Measurements from ENCODE around the gene EFL1. TPM values are rescaled to one million over a fixed set of nuclear protein-coding genes. Genes with fewer than 3 reads are reported as not detected.
A peak's percentile ranks its signal among the peaks of the same experiment; 100 is the strongest.

The EFL1 gene
- total RNA-seq, 1 donor from 2014 or later: 19.8 TPM

- DNase-seq (ENCODE audit: low read depth in 2 of 2): no peak
Measured at GRCh38 chr15:82126346-82126745, 136.2 kb downstream of the EFL1 start.

DNA sequence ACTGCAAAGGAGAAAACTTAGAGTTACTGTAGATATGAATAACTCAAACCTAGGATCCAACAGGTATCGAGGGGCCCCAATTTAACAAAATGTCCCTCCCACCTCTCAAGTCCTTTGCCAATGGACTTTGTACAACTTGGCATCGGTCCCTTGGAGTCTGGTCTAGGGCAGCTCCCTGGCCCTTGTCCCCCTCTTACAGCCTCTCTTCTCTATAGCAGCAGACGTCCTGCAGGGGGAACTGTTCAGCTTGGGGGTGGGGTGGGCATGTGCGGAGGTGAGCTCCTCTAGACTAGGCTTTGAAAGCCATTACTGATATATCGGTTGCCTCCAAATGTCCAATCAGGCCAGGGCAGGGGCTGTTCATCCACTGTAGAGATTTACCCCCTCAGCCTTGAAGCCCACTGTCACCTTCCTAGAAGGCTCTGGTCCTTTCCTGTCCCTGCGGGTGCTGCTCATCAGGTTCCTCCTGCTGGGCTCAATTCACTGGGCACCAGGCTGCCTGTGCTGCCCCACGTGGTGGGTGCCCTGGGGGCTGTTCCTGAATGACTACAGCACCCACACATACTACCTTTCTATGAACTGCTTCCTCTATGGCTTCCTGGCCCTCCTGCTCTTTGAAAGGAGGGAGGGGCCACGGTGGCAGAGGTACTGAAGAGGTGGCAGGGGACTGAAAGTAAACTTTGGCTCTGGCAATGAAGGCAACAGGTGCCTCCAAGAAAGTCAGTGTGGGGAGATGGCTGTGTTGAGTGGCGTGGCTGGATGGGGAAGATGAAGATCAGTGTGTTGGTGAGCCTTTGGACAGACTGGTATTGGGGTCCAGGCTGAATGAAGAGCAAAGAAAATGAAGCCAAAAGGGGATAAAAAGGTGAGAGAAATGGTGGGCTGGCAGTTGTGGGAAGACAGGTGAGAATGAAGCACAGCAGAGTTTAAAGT is 137.9 kb downstream of the EFL1 start:
- DNase-seq (ENCODE audit: low read depth in 2 of 2): no peak

DNA sequence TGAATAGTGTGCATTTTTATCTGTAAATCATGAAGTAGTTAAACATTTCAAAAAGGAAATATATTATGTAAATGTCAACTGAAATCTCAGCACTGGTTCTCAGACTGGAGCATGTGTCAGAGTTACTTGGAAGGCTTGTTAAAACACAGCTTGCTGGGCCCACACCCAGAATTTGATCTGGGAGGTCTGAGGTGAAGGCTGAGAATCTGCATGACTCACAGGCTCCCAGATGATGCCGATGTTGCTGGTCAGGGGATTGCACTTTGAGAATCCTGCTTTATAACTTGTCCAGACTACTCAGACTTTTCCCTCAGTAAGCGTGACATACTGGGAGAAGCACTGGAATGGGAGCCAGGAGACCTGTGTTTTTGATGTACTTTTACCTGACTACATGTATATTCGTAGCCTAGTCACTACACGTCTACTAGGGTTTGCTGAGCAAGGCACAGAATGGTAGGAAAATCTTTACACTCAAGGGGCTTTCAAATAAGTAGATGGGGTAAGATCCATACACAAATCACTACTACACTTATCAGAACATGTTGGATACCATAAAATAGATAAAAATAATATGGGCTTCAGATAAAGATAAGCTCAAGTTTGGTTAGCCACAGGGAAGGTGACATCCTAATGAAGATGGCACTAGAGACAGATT is 139.7 kb downstream of the EFL1 start:
- peak in 1 of 2 donors; percentile 58 for DNase-seq (ENCODE audit: low read depth in 2 of 2)

GRCh38 chr15:82118040-82118439 is 144.5 kb downstream of the EFL1 start:
- no peak for DNase-seq (ENCODE audit: low read depth in 2 of 2)

GRCh38 chr15:82117296-82117695 is 145.2 kb downstream of the EFL1 start:
- DNase-seq (ENCODE audit: low read depth in 2 of 2): no peak

DNA sequence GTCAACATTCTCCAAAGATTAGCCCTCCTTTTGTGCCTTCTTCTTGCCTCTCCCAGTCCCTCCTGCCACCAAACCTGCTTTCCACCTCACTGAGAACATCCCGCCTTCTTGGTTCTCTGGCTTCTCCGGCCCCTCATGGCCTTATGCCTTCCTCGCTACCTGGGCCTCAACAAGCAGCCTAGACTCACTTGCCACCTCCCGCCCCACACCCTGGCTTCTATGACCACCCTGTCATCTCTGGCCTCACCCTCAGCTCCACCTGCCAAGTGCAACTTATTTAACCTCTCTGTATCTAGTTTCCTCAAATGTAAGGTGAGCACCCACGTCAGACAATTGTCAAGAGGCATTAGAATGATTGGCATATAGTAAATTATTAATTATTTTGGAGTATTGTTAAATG is 147.9 kb downstream of the EFL1 start:
- DNase-seq (ENCODE audit: low read depth in 2 of 2): no peak

- DNase-seq (ENCODE audit: low read depth in 2 of 2): peak in 1 of 2 donors; percentile 55
Measured at GRCh38 chr15:82113106-82113715, 149.3 kb downstream of the EFL1 start.

DNA sequence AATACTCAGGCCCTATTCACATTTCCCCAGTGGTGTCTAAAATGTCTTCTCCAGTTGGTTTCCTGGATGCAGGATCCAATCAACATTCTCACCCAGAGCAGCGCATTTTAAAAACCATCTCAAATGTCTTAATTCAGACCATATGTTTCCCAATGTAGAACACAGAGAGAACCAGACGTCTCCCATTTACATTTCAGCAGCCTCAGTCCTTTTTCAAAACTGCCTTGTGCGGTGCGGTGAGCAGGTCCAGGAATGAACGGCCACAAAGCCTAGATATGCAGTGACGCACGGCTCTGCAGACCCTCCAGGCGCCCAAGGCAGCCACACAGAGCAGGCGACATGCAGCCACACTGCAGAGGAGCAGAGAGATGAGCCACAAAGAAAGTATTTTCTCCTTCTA is 150.6 kb downstream of the EFL1 start:
- DNase-seq (ENCODE audit: low read depth in 2 of 2): no peak

DNA sequence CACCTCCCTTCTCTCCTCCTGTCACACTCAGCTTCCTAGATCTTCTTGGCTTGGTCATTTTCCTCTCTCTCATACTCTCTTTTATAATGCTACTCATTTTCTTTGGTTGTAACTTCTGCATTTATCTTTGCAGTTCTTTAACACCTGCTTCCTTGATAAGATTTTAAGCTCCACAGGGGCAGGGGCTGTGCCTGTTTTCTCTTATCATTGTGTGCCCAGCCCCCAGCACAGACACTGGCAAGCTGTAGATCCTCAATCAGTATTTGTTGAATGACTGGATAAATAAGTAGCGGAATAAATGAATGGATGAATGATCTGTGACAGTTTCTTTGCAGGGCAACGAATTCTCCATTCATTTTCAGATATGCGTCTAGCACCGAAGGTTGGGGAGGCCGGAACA is 152.4 kb downstream of the EFL1 start:
- DNase-seq (ENCODE audit: low read depth in 2 of 2): no peak

- peak; percentile 14 to 58 for DNase-seq (ENCODE audit: low read depth in 2 of 2)
Measured at GRCh38 chr15:82108489-82109078, 153.9 kb downstream of the EFL1 start.

GRCh38 chr15:82106679-82107078 is 155.9 kb downstream of the EFL1 start:
- DNase-seq (ENCODE audit: low read depth in 2 of 2): no peak

DNA sequence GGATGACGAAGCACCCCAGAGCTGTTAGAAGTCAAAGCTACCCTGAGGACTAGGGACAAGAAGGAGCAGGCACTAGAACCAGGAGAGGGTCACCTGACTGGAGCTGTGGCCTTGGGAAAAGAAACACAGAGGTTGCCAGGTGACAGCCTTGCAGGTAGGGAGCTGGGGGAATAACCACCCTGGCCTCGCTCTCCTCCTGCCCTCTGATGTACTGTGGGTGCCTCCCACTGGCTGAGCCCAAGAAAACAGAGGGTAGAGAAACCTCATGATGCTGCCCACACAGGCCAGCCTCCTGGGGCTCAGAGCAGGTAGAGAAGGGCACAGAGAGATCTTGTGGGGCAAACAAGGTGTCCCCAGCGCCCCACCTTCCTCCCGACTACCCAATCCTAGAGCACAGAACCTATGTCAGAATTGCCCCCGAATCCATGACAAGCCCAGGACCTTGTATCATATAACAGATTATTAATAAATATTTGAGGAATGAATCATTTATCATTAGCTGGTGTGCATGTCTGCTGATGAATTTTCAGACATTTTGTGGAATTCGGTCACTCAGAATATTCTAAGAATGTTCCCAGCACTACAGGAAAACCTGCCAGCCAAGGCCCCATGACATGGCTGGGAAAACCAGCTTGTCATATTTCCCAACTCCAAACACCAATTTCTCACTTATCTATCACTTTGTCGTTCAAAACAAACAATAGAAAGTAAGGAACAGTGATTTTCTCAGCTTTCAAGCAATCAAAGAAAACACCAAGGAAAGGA is 156.9 kb downstream of the EFL1 start:
- peak in 1 of 2 donors; percentile 30 for DNase-seq (ENCODE audit: low read depth in 2 of 2)

DNA sequence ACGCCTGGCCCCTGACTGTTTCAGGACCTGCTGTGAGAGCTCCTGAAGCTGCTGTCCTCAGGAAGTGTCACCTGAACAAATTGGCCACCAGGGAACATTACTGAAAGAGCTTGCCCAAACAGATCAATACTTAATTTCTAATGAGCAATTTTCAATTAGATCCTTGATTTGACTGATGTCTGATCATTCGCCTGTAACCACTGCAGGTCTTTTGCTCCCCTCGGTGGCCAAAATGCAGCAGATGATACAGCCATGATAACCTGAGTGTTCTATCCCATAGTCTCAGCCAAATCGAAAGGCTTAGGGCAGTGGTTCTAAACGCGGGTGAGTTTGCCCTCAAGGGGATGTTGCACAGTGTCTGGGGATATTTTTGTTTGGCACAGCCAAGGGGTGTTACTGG is 159.1 kb downstream of the EFL1 start:
- DNase-seq (ENCODE audit: low read depth in 2 of 2): no peak

DNA sequence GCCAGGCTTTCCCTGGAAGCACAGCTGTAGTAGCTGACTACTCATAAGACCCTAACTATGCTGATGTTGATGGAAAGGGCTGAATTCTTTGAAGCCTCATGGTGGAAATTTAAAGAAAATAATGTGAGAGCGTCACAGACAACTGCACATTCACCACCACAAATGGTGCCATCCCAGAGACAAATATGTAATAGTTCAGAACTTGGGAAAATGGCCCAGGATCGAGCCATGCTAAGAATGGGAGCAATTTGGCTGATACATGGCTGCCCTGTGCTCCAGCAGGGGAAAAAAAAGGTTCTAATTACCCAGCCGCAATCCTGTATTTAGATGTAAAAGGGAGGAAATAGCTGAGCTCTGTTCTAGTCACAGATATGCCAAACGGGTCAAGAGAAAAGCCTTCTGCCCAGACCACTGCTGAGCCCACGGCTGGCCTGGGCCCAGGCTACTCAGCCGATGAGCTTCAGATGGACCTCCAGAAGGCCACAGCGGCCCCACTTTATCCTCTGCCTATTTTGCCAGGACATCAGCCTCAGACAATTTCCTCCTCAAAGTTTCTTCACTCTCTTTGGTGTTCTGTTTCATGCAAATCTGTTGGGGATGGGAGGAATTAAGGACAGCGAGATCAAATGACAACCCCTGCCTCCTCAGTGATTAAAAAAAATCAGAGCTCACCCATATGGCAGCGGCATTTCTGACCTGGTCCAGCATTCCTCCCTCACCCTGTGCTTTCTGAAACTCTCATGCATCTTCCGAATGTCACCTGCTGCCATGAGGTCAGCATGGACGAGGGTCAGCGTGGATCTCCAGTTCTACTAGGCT is 162.2 kb downstream of the EFL1 start:
- DNase-seq (ENCODE audit: low read depth in 2 of 2): no peak

GRCh38 chr15:82098674-82099073 is 163.9 kb downstream of the EFL1 start:
- DNase-seq (ENCODE audit: low read depth in 2 of 2): no peak

DNA sequence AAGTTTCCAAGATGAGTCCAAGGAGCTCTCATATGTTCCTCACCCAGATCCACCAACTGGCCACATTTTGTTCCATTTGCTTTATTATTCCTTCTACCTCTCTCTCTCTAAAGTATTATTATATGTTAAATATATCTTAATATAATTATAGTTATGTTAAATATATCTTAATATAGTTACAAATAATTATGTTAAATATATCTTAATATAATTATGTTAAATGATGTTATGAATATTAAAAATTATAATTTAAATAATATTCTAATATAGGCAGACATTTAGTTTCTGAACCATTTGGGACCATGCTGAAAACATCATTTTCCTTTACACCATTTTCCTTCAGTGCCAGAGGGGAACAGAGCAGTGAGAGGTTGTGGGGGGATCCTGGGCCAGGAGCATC is 166.7 kb downstream of the EFL1 start:
- no peak for DNase-seq (ENCODE audit: low read depth in 2 of 2)

GRCh38 chr15:82093774-82094211 is 168.7 kb downstream of the EFL1 start:
- DNase-seq (ENCODE audit: low read depth in 2 of 2): peak; percentile 53 to 95

DNA sequence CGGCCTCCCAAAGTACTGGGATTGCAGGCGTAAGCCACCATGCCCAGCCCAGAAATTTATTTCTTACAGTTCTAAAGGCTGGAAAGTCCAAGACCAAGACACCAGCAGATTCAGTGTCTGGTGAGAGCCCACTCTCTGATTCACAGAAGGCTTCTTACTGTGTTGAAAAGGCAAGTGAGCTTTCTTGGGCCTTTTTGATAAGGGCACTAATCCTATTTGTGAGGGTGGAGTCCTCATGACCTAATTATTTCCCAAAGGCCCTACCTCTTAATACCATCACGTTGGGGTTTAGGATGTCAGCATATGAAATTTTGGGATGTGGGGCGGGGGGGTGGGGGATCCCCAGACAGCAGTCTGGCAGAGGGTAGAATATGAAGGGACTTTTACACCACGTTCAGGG is 169.2 kb downstream of the EFL1 start:
- DNase-seq (ENCODE audit: low read depth in 2 of 2): no peak

- no peak for DNase-seq (ENCODE audit: low read depth in 2 of 2)
Measured at GRCh38 chr15:82091636-82092140, 170.8 kb downstream of the EFL1 start.

Data from dermis microvascular lymphatic vessel endothelial cell (primary cell).